Tibial nerve (tissue), 4 donors: ENCODE data around the gene KIF2A. TPM values are rescaled to one million over a fixed set of nuclear protein-coding genes. Genes with fewer than 3 reads are reported as not detected.

Source experiments
- DNase-seq, 2 donors: peaks; one replicate each; pipeline ENCODE4 v3.0.0-alpha.2; 2019; ENCODE audit warnings: low spot score in 2 of 2
- H3K27ac ChIP-seq, 4 donors: fragments of 200-600 bp; sonication (generic) in 3 of 4; one replicate each; pipeline ENCODE4 v1.5.1; 2017 to 2019; ENCODE audit warnings: mild to moderate bottlenecking in 1 of 4
- H3K27me3 ChIP-seq, 2 donors: fragments of 200-600 bp; sonication (generic) in 1 of 2; one replicate each; pipeline versions ENCODE4 v1.5.1 to v1.6.0; 2017 to 2019
- H3K36me3 ChIP-seq, 3 donors: fragments of 200-600 bp; sonication (generic); one replicate each; pipeline ENCODE4 v1.5.1; 2018 to 2019
- H3K4me1 ChIP-seq, 4 donors: fragments of 200-600 bp; sonication (generic) in 3 of 4; one replicate each; pipeline ENCODE4 v1.5.1; 2017 to 2019
- H3K4me3 ChIP-seq, 4 donors: fragments of 200-600 bp; sonication (generic) in 3 of 4; one replicate each; pipeline ENCODE4 v1.5.1; 2017 to 2019; ENCODE audit warnings: mild to moderate bottlenecking in 1 of 4, moderate library complexity in 1 of 4
- H3K9me3 ChIP-seq, 4 donors: fragments of 200-600 bp; sonication (generic) in 3 of 4; one replicate each; pipeline ENCODE4 v1.5.1; 2017 to 2019
- EP300 ChIP-seq, 2 donors: sonication (generic); formaldehyde crosslinking; IDR thresholded peaks; one replicate each; pipeline ENCODE4 v1.6.1; 2017; ENCODE audit warnings: antibody characterized with exemption in 2 of 2, mild to moderate bottlenecking in 1 of 2
- POLR2A ChIP-seq, 2 donors: fragments of 450-650 bp; IDR thresholded peaks; one replicate each; pipeline ENCODE4 v1.6.1; 2017; ENCODE audit warnings: antibody characterized with exemption in 2 of 2, mild to moderate bottlenecking in 2 of 2, moderate library complexity in 2 of 2
- WGBS, 2 donors: methylation state at CpG; one replicate each; pipeline ENCODE4 v1.1.5; 2018; 5-methylcytosine and 5-hydroxymethylcytosine counted together
- total RNA-seq, 4 donors: library from RNA; depleted of rRNA; stranded (reverse); fragments of >200 nt; gene quantifications; one replicate each; pipeline ENCODE4 v1.1.0, GENCODE V29; 2016
- TF ChIP-seq, protein P1 (sequence below), 5 experiments: fragments of 200-600 bp in 3 of 5; fragments of 450-650 bp in 2 of 5; sonication (generic) in 3 of 5; IDR thresholded peaks; one replicate each; pipeline ENCODE4 v1.5.1; 2016 to 2019; ENCODE audit warnings: antibody characterized with exemption in 5 of 5, mild to moderate bottlenecking in 3 of 5, moderate library complexity in 2 of 5

Gene KIF2A
- total RNA-seq, 4 donors from 2014 or later = 28.5 to 60.3 (median 44.9) TPM

DNA sequence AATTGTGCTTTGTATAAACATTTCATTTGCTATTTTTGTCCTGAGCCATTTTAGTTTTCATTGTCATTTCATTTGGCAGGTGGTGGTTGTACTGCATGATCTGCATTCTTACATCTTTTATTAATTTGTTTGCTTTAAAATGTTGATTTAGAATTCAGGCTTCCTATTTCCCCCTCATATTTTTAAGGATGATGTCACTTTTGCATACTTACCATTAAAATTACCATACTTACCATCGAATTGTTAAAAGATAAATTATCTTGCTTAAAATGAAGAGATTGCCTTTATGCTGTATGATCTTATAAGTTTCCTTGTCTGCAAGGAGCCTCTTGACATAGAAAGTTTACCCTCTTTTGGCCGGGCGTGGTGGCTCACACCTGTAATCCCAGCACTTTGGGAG, 66.6 kb downstream of the KIF2A start:
- Histone ChIP-seq H3K9me3 (no peaks in the 10 kb centered on the region), H3K27me3 (no peaks in the 10 kb centered on the region), H3K4me1 (no peaks in the 10 kb centered on the region), H3K4me3 (no peak overlapping the region), H3K36me3 (peaks cover 2 to 65% (median 6%) of the 10 kb centered on the region in 3 donors), H3K27ac (no peak overlapping the region)
- WGBS, 2 donors = 93 to 96% methylated on average over 3 of the region's 3 CpGs
- DNase-seq = no peak
- TF ChIP-seq POLR2A (IDR thresholded peaks at IDR 0.05) (no peak), EP300 (IDR thresholded peaks at IDR 0.05) (no peak)
- TF ChIP-seq, protein P1, sequence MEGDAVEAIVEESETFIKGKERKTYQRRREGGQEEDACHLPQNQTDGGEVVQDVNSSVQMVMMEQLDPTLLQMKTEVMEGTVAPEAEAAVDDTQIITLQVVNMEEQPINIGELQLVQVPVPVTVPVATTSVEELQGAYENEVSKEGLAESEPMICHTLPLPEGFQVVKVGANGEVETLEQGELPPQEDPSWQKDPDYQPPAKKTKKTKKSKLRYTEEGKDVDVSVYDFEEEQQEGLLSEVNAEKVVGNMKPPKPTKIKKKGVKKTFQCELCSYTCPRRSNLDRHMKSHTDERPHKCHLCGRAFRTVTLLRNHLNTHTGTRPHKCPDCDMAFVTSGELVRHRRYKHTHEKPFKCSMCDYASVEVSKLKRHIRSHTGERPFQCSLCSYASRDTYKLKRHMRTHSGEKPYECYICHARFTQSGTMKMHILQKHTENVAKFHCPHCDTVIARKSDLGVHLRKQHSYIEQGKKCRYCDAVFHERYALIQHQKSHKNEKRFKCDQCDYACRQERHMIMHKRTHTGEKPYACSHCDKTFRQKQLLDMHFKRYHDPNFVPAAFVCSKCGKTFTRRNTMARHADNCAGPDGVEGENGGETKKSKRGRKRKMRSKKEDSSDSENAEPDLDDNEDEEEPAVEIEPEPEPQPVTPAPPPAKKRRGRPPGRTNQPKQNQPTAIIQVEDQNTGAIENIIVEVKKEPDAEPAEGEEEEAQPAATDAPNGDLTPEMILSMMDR (IDR thresholded peaks at IDR 0.05) = no peak

DNA sequence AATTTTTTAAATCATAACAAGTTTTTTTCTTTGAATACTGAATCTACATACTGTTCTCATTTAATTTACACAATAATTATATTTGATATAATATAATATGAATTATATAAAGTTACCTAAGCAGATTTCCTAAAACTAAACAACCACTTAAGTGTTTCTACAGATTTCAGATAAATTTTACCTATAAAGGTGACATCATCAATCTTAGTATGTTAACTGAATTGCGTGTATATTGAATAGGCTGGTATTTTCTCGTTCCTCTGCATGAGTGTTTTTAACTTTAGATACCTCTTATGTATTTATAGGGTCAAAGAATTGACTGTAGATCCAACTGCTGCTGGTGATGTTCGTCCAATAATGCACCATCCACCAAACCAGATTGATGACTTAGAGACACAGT, 67.4 kb downstream of the KIF2A start:
- Histone ChIP-seq H3K9me3 (no peaks in the 10 kb centered on the region), H3K4me1 (no peaks in the 10 kb centered on the region), H3K27ac (no peak overlapping the region), H3K36me3 (peaks cover 2 to 71% (median 12%) of the 10 kb centered on the region in 3 donors), H3K4me3 (no peak overlapping the region), H3K27me3 (no peaks in the 10 kb centered on the region)
- TF ChIP-seq POLR2A (IDR thresholded peaks at IDR 0.05) (no peak), EP300 (IDR thresholded peaks at IDR 0.05) (no peak)
- TF ChIP-seq, protein P1 (IDR thresholded peaks at IDR 0.05) = no peak
- DNase-seq = no peak
- 96 to 98% methylated on average over 3 of the region's 3 CpGs for WGBS, 2 donors

DNA sequence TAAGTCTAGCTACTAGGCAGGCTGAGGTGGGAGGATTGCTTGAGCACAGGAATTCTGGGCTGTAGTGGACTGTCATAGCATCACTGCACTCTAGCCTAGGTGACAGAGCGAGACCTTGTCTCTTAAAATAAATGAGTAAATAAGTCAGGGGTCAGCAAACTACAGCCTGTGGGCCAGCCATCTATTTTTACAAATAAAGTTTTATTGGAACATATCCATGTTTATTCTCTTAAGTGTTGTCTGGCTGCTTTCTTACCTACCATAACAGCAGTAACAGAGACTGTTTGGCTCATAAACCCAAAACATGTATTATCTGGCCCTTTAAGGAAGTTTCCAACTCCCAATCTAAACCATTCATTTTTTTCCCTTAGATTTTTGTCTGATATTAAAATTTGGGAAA, 68.1 kb downstream of the KIF2A start:
- Histone ChIP-seq H3K4me1 (no peaks in the 10 kb centered on the region), H3K9me3 (no peaks in the 10 kb centered on the region), H3K36me3 (peaks cover under 1 to 76% (median 12%) of the 10 kb centered on the region in 3 donors), H3K27ac (no peak overlapping the region), H3K27me3 (no peaks in the 10 kb centered on the region), H3K4me3 (no peak overlapping the region)
- no peak for TF ChIP-seq POLR2A (IDR thresholded peaks at IDR 0.05)
- TF ChIP-seq, protein P1 (IDR thresholded peaks at IDR 0.05) = no peak
- no peak for TF ChIP-seq EP300 (IDR thresholded peaks at IDR 0.05)
- WGBS, 2 donors = 95 to 100% methylated on average over 1 of the region's 1 CpG
- DNase-seq = no peak

DNA sequence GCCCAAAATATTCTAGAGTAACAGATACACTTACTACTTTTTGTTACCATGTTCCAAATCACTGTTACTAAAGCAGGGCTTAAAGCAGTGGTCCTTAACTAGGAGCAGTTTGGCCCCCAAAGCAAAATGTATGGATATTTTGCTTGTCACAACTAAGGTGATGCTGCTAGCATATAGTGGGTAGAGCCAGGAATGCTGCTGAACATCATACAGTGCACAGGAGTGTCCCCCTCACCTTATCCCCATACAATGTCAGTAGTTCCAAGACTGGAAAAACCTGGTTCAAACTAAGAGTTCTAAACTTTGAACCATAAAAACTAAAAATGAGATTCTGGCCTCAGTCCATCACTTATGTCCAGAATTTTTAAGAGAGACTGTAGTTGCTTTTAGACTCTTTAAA, 69.6 kb downstream of the KIF2A start:
- no peak for DNase-seq
- Histone ChIP-seq H3K9me3 (no peaks in the 10 kb centered on the region), H3K27me3 (no peaks in the 10 kb centered on the region), H3K27ac (no peak overlapping the region), H3K4me3 (no peak overlapping the region), H3K36me3 (peaks cover 0 to 90% (median 12%) of the 10 kb centered on the region in 3 donors), H3K4me1 (no peaks in the 10 kb centered on the region)
- TF ChIP-seq POLR2A (IDR thresholded peaks at IDR 0.05) = no peak
- TF ChIP-seq, protein P1 (IDR thresholded peaks at IDR 0.05) = no peak
- TF ChIP-seq EP300 (IDR thresholded peaks at IDR 0.05) = no peak

DNA sequence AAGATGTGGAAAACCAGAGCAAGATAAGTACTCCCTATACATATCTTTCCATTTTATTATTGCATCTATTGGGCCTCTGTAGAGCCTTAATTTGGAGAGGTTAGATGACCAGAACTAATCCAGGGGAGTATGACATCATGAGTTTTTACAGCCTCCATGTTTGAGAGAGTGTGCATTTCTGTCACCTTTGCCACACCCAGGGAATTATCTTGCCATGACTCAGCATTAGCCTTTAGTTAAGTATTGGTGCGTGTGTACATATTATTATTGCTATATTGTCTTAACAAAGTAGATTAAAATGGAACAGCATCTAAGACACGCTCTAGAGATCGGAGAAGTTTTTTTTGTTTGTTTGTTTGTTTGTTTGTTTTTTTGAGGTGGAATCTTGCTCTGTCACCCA, 70.1 kb downstream of the KIF2A start:
- H3K27ac ChIP-seq = no peak overlapping the region
- H3K4me1 ChIP-seq = no peaks in the 10 kb centered on the region
- H3K27me3 ChIP-seq = no peaks in the 10 kb centered on the region
- 94 to 96% methylated on average over 3 of the region's 3 CpGs for WGBS, 2 donors
- no peaks in the 10 kb centered on the region for H3K9me3 ChIP-seq
- TF ChIP-seq EP300 (IDR thresholded peaks at IDR 0.05) = no peak
- H3K36me3 ChIP-seq = peaks cover 0 to 94% (median 12%) of the 10 kb centered on the region in 3 donors
- H3K4me3 ChIP-seq = no peak overlapping the region
- DNase-seq = no peak

DNA sequence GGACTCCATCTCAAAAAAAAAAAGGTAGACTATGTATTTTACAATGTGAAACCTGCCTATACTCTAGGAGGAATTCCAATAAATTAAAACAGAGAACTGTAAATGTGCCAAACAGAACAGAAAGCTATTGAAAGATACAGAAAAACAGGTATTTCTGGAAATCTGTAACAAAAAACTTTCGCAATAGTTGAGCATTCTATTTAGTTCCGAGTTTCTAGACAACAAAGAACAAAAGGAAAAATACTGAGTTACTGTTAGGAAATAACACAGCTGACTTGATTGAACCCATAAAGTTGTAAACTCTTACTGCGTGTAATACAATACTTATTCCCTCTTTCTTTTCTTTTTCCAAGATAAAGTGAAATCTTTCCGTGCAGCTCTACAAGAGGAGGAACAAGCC, 79.1 kb downstream of the KIF2A start:
- WGBS, 2 donors = 49 to 55% methylated on average over 4 of the region's 4 CpGs
- Histone ChIP-seq H3K27me3 (no peaks in the 10 kb centered on the region), H3K27ac (peak overlapping the region in 1 of 4 donors; percentile 52), H3K9me3 (no peaks in the 10 kb centered on the region), H3K4me1 (peaks cover 0 to 10% (median 0%) of the 10 kb centered on the region in 4 donors), H3K36me3 (peaks cover 0 to 83% (median 0%) of the 10 kb centered on the region in 3 donors), H3K4me3 (no peak overlapping the region)
- no peak for DNase-seq
- TF ChIP-seq POLR2A (IDR thresholded peaks at IDR 0.05) = no peak
- TF ChIP-seq EP300 (IDR thresholded peaks at IDR 0.05) = no peak
- TF ChIP-seq, protein P1 (IDR thresholded peaks at IDR 0.05) = no peak
